BE2C (cell line): ENCODE data around the gene KIZ.

ENCODE experiments used
- DNase-seq: peaks from one replicate; pipeline ENCODE4 v3.0.0-alpha.2; 2020
- H3K27me3 ChIP-seq: fragments of 250-450 bp; sonication (Bioruptor Pico); 2 replicates; pipeline ENCODE4 v1.5.1; 2020; ENCODE audit warnings: mild to moderate bottlenecking
- H3K36me3 ChIP-seq: fragments of 250-450 bp; sonication (Bioruptor Pico); 2 replicates; pipeline ENCODE4 v1.5.1; 2020; ENCODE audit warnings: mild to moderate bottlenecking
- H3K4me1 ChIP-seq: fragments of 250-450 bp; sonication (Bioruptor Pico); 2 replicates; pipeline ENCODE4 v1.5.1; 2020
- H3K4me3 ChIP-seq: 2 replicates; pipeline ENCODE4 v1.5.1; 2011; ENCODE audit warnings: low read depth, low read length
- H3K9me3 ChIP-seq: fragments of 250-450 bp; sonication (Bioruptor Pico); 2 replicates; pipeline ENCODE4 v1.5.1; 2020
- TF ChIP-seq, protein P1 (sequence below): IDR thresholded peaks from 2 replicates; pipeline ENCODE4 v1.5.1; 2012; ENCODE audit warnings: mild to moderate bottlenecking, low read depth, low read length

KIZ gene

DNA sequence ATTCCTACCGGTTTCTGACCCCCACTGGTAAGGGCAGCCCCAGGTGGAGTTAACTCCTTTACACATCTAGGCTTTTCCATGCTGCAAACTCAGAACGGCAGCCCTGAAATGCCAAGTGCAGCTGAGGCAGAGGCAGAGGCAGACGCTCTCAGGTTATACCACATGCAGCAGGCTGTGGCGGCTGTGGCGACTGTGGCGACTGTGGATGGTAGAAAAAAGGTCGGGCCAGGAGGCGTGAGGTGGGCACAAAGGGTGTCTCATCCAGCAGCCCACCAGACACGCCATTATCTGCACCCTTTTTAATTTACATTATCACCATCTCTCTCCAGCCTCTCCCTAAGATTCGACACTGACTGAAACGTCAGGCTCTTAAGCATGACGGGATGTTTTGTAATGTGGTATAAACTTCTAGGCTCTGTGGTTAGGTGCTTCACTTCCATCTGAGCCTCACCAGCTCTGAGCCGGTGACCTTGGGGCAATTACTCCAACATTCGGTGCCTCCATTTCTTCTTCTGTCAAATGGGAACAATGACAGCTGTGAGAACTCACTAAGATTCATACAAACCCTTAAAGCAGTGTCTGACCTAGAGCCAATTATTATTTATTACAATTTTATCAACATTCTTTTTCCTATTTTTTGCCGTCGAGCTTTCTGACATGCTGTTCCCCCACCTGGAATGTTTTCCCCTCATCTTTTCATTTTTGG, 8.2 kb downstream of the KIZ start:
- H3K4me3 ChIP-seq: no peak overlapping the region
- no peak for DNase-seq
- TF ChIP-seq, protein P1, sequence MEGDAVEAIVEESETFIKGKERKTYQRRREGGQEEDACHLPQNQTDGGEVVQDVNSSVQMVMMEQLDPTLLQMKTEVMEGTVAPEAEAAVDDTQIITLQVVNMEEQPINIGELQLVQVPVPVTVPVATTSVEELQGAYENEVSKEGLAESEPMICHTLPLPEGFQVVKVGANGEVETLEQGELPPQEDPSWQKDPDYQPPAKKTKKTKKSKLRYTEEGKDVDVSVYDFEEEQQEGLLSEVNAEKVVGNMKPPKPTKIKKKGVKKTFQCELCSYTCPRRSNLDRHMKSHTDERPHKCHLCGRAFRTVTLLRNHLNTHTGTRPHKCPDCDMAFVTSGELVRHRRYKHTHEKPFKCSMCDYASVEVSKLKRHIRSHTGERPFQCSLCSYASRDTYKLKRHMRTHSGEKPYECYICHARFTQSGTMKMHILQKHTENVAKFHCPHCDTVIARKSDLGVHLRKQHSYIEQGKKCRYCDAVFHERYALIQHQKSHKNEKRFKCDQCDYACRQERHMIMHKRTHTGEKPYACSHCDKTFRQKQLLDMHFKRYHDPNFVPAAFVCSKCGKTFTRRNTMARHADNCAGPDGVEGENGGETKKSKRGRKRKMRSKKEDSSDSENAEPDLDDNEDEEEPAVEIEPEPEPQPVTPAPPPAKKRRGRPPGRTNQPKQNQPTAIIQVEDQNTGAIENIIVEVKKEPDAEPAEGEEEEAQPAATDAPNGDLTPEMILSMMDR: no peak
- no peaks in the 10 kb centered on the region for H3K4me1 ChIP-seq
- peaks cover 17% of the 10 kb centered on the region for H3K36me3 ChIP-seq
- H3K9me3 ChIP-seq: no peaks in the 10 kb centered on the region
- no peaks in the 10 kb centered on the region for H3K27me3 ChIP-seq

DNA sequence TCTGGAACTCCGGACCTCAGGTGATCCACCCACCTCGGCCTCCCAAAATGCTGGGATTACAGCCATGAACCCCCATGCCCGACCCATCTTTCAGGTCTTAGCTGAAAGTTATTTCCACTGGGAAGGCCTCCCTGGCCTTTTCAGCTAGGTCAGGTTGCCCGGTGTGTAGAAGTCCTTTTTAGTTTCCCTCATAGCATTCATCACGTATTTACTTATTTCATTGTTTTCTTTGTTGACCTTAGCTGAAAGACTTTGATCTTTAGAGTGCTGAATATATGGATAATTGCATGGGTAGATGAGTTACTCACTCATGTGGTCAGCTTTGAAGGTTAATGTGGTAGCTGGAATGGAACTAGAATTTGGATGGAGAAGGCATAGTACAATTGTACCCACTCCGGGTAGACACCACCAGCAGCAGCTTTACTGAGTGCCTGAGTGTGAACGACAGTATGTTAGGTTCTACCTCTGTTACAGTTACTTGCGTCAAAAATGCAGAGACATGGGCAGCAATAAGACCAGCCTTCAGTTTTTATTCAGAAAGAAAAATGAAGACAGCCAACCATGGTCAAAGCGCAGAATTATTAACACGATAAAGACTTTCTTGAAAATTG, 9.1 kb downstream of the KIZ start:
- TF ChIP-seq, protein P1: no peak
- no peak for DNase-seq
- no peak overlapping the region for H3K4me3 ChIP-seq
- peaks cover 17% of the 10 kb centered on the region for H3K36me3 ChIP-seq
- no peaks in the 10 kb centered on the region for H3K27me3 ChIP-seq
- no peaks in the 10 kb centered on the region for H3K9me3 ChIP-seq
- H3K4me1 ChIP-seq: no peaks in the 10 kb centered on the region

DNA sequence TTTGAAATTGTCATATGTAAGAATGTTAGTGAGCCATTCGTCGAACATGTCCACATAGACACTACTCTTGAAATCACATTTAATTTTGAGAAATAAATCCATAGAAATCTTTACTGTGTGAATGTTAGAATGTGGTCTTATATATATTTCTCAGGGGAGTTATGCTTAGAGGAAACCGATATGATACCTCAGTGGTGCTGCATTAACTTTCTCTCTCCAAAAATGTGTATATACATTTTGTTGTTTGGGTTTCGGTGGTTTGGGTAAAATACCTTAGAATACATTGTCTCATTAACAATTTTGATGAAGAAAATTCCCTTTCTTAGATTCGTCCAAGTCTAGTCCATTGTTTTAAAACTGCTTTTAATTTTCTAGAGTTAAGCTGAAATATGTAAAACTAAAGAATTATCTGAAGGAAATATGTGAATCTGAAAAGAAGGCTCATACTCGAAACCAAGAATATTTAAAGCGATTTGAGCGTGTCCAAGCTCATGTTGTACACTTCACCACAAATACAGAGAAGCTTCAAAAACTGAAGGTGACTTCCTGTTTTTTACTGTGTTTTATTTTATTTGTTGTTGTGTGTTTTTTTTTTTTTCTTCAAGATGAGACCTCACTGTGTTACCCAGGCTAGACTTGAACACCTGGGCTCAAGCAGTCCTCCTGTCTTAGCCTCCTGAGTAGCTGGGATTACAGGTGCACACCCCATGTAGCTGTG, 10.3 kb downstream of the KIZ start:
- TF ChIP-seq, protein P1: no peak
- no peak overlapping the region for H3K4me3 ChIP-seq

DNA sequence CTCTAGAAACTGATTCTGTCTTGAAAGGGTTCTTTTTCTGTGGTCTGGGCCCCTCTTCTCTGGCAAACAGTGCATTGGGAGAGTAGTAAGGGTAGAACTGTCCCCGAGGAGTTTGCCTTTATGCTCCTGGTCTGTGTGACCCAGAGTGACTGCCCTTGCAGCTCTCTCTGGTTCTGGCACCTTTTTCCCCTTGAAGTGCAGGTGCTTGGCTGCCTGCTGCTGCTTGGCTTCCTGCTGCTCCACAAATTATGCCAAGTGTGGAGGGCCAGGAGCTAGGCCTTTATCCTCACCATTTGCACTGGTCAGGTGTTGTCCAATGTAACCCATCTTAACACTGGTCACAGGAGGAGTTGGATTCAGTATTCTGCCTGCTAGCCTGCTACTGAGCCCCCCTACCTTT, 11.2 kb downstream of the KIZ start:
- no peak for DNase-seq
- TF ChIP-seq, protein P1: no peak
- H3K4me1 ChIP-seq: peaks cover 9% of the 10 kb centered on the region

More for the DNA sequence above, 10.3 kb downstream of the KIZ start:
- Histone ChIP-seq H3K36me3 (peaks cover 17% of the 10 kb centered on the region), H3K9me3 (no peaks in the 10 kb centered on the region), H3K27me3 (no peaks in the 10 kb centered on the region), H3K4me1 (no peaks in the 10 kb centered on the region; the same call in 1 of the 2 replicates)
- DNase-seq: no peak

DNA sequence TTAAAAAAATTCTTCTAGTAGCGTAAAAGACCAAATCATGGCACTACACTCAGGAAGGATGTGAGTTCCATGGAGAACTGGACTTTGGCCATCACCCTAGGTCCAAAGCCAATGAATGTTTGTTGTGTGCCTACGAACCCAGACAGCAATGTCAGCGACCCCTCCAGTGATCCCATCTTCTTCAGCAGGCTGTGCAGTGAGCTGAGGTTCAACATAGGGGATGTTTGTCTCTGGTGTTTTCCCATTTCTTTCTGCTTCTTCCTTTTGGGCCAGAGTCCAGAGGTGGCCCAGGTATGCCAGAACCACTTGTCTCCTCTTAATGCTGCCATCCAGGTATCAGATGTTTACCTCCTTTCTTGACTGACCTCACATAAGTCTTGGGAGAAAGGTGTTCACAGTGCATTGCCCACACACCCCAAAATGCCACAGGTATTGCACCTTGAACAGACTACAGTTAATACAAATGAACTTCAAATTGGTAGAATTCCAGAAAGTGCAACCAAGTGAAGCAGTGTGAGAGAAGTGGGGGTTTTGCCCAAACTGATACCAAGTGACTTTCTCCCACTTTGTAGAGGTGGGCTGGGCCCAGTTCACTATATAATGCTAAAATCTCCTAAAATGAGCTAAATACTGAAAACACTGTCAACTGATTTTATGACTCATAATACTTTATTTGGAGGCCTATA, 14.1 kb downstream of the KIZ start:
- Histone ChIP-seq H3K9me3 (no peaks in the 10 kb centered on the region), H3K27me3 (no peaks in the 10 kb centered on the region), H3K4me1 (peaks cover 26% of the 10 kb centered on the region), H3K4me3 (no peak overlapping the region), H3K36me3 (peaks cover 8% of the 10 kb centered on the region; the same call in 1 of the 2 replicates)
- no peak for DNase-seq
- TF ChIP-seq, protein P1: no peak

More for the DNA sequence above, 11.2 kb downstream of the KIZ start:
- Histone ChIP-seq H3K27me3 (no peaks in the 10 kb centered on the region), H3K4me3 (no peak overlapping the region), H3K9me3 (no peaks in the 10 kb centered on the region), H3K36me3 (peaks cover 14% of the 10 kb centered on the region)
